ENCODE results near the gene SYNE2.
A peak's percentile ranks its signal among the peaks of the same experiment; 100 is the strongest.

The SYNE2 gene

GRCh38 chr14:64232095-64232838 is 379.5 kb downstream of the SYNE2 start:
- DNase-seq: no peak

DNA sequence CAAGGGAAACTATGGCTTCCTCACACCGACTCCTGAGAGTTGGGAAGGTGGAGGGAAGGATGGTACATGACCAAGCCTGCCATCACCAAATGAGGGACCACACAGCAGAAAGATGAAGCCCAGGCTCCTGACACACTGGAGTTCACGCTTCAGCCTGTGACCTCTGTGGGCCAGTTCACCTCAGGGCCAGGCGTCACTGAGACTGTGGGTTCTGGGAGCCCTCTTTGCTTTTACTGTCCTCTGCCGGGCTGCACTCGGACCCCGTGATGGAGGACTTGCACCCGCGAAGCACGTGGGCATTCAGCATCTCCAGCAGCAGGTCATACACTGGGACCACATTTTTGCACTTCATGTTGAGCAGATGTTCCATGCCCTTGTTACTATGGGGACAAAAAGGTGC is 380.1 kb downstream of the SYNE2 start:
- DNase-seq: no peak

GRCh38 chr14:64233531-64234190 is 380.9 kb downstream of the SYNE2 start:
- no peak for DNase-seq

GRCh38 chr14:64234877-64235651 is 382.3 kb downstream of the SYNE2 start:
- no peak for DNase-seq

DNA sequence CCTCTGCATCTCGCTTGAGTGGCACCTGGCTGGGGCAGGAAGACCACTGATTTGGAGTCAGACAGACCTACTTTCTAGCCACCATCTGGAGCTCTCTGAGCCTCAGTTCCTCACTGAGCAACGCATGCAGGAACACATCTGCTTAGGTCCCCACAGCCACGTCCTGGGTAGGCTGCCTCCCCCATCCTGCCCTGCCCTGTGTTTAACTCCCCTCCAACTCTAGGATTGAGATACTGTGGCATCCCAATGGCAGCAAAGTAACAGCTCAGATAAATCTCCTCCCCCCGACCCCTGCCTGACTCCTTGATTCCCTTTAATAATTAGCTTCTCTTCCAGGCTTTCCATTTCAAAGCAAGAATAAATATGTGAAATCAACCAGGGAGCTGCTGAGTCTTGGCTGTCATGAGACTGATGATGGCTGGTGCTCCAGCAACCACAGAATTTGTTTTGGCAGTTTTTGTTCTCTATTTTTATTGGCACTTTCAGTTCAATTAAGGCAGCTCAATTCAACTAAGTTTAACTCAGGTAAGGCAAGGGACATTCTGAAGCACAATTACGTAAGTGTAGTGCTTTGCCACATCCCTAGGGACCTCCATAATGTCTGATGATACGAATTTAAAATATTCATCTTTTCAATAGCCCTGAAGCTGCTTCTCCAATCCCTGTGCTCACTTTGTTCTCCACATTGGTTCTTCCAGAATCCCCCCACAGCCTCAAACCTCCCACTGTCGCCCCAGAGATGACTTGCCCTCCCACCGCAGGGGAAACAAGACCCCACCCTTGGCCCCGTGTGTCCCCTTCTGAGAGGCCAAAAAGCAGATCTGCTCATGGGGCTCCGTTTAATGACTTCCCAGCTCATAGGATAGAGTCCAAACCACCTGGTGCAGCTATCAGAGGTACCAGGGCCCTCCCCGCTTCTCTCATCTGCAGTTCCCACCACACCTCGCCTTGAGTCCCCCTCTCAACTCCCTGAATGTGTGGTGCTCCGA is 383.1 kb downstream of the SYNE2 start:
- no peak for DNase-seq

GRCh38 chr14:64238049-64238448 is 385.2 kb downstream of the SYNE2 start:
- no peak for DNase-seq

- DNase-seq: no peak
Observed at GRCh38 chr14:64238631-64239030, 385.8 kb downstream of the SYNE2 start.

DNA sequence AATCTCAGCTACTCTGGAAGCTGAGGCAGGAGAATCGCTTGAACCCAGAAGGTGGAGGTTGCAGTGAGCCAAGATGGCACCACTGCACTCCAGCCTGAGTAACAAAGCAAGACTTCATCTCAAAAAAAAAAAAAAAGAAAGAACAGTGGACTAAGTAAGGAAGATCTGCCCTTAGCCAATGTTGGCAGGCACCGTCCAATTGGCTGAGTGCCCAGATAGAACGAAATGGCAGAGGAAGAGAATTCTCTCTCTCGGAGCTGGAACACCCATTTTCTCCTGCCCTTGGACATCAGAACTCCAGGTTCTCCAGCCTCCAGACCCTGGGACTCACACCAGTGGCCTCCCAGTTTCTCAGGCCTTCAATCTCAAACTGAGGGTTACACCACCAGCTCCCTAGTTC is 391.5 kb downstream of the SYNE2 start:
- peak; percentile 39 for DNase-seq

DNA sequence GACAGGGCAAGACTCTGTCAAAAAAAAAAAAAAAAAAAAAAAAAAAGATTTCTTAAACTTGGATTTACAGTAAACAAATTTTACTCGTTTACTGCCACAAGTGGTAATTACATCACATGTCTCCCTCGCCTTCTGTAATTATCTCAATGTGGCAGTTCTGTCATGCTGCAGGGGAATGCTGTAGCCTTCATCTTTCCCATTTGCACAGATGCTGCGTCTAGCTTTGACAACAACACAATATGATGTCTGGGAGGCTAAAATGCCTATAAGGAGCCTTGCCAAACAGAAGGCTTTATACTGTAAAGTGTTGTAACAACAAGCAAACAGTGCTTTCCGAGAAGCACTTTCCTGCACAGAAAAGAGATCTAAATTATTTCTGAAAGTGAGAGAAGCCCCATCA is 392.7 kb downstream of the SYNE2 start:
- no peak for DNase-seq

GRCh38 chr14:64246688-64247087 is 393.9 kb downstream of the SYNE2 start:
- no peak for DNase-seq

DNA sequence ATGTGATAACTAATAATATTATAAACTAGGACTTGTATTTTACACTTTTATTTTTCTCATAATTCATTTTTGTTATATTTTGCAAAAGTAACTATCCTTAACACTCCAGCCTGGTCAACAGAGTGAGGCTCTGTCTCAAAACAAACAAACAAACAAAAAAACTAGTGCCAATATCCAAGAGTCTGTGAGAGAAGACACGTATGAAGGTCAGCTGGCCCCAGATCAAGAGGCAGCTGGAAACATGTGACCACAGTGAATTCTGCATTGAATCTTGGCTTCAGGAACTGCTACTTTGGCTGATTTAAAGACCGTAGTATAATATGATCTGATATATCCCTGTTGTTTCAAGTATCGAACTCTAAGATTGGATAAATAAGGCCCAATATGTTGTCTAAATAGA is 394.4 kb downstream of the SYNE2 start:
- DNase-seq: no peak

- no peak for DNase-seq
Observed at GRCh38 chr14:64248689-64249088, 395.9 kb downstream of the SYNE2 start.

DNA sequence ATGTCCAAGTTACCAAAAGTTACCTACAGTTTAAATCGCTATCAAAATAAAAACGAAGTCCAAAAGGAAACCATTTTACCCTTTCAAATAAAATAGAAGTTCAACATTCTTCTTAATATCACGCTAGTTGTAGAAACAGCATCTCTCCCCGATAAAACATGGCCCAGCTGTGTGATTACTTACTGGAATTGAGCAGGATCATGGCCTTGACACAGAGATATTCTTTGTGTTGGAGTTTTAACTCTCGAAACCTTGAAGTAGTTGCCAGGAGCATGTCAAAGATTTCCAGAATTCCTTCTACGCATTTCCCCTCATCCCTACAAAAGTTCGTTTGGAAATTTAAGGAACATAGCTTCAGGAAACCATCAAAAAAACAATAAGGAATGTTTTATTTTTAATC is 396.6 kb downstream of the SYNE2 start:
- DNase-seq: no peak

- DNase-seq: no peak
Observed at GRCh38 chr14:64253672-64254071, 400.9 kb downstream of the SYNE2 start.

DNA sequence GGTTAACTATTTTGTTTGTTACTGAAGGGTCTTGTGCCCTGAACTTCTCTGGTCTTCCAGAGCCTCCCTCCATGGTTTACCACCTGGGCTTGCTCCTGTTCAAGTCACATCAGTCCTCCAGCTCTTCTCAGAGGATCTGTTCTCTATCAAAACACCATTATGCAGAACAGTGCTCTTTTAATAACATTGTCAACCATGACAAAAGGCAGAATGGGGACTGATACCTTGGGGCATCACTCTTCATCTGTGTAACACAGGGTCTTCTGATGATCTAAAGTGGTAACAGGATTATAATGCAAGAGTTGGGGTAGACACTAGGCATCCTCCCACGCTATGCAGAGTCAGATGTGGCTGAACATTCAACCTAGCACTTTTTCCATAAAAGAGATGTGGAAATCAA is 403.0 kb downstream of the SYNE2 start:
- no peak for DNase-seq

DNA sequence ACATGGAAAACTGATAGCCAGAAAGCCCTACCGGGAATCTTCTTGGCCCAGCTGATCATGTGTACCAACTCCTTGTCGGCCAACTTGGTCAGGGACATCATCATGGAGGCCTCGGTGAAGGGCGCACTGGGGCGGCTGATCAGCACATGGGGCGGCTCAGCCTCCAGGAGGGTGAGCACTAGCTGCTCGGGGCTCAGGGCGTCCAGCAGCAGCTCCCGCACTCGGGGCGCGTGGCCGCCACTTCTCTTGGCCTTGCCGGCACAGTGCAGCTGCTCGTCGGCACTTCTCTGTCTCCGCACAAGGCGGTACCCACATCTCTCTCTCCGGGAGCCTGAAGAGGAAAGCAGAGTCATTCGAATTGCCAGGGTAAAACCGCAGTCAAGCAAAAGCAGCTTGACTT is 407.6 kb downstream of the SYNE2 start:
- no peak for DNase-seq

- DNase-seq: no peak
Observed at GRCh38 chr14:64265222-64265621, 412.4 kb downstream of the SYNE2 start.

- DNase-seq: no peak
Observed at GRCh38 chr14:64266239-64266638, 413.4 kb downstream of the SYNE2 start.

DNA sequence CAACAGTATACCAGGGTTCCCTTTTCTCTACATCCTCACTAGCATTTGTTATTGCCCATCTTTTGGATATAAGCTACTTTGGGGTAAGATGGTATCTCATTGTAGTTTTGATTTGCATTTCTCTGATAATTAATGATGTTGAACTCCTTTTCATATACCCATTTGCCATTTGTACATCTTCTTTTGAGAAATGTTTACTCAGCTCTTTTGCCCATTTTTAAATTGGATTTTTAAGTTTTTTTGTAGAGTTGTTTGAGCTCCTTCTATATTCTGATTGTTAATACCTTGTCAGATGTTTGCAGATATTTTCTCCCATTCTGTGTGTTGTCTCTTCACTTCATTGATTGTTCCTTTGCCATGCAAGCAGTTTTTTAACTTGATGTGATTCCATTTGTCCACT is 419.2 kb downstream of the SYNE2 start:
- no peak for DNase-seq
